IMR-90 (cell line): ENCODE measurements around the gene MRC2. TPM values are rescaled to one million over a fixed set of nuclear protein-coding genes. Genes with fewer than 3 reads are reported as not detected.

Experiments used
- ATAC-seq: fragments of 200-7000 bp; cut with Tn5 transposase; 2 replicates; pipeline ENCODE4 v1.9.1; 2020; ENCODE audit warnings: low read depth, mild to moderate bottlenecking, moderate library complexity
- BruUV-seq: library from RNA; stranded (reverse); fragments of 400-500 nt; replicated peaks from 2 replicates; lab custom pipeline; 2021; lab: Mats Ljungman, UMichigan
- CTCF ChIA-PET: fragments of 300-600 bp; formaldehyde crosslinking; extraction: SDS; loops from one replicate; lab custom pipeline; 2021; ENCODE audit warnings: antibody characterized with exemption; lab: Yijun Ruan, JAX
- POLR2A ChIA-PET: fragments of 300-600 bp; sonication (Branson Sonifier 250); formaldehyde crosslinking; loops from one replicate; lab custom pipeline; 2022; ENCODE audit warnings: antibody characterized with exemption; ENCODE audit not compliant: unreplicated experiment; lab: Charles Lee
- DNase-seq: peaks from one replicate; pipeline ENCODE4 v3.0.0; 2013
- H2AFZ ChIP-seq: replicated peaks from 2 replicates; pipeline ENCODE3; 2013; ENCODE audit warnings: low read length, mild to moderate bottlenecking; ENCODE audit not compliant: poor library complexity
- H2AK5ac ChIP-seq: 2 replicates; pipeline ENCODE4 v1.6.1; 2013; ENCODE audit warnings: low read depth, low read length, inconsistent platforms
- H2AK9ac ChIP-seq: replicated peaks from 2 replicates; pipeline ENCODE3; 2013; ENCODE audit warnings: mild to moderate bottlenecking, low read depth, low read length, moderate library complexity; ENCODE audit not compliant: poor library complexity
- H2BK120ac ChIP-seq: 2 replicates; pipeline ENCODE4 v1.6.1; 2013; ENCODE audit warnings: low read depth, low read length, inconsistent platforms
- H2BK15ac ChIP-seq: 3 replicates; pipeline ENCODE4 v1.6.1; 2013; ENCODE audit warnings: low read depth, low read length, inconsistent platforms
- H2BK20ac ChIP-seq: 2 replicates; pipeline ENCODE4 v1.6.1; 2013; ENCODE audit warnings: low read depth, mild to moderate bottlenecking, inconsistent platforms, low read length, moderate library complexity
- H2BK5ac ChIP-seq: 2 replicates; pipeline ENCODE4 v1.6.1; 2013; ENCODE audit warnings: mild to moderate bottlenecking, low read depth, low read length, inconsistent platforms; ENCODE audit not compliant: poor library complexity, severe bottlenecking
- H3K14ac ChIP-seq: replicated peaks from 2 replicates; pipeline ENCODE4 v1.6.1; 2013; ENCODE audit warnings: low read depth, low read length, inconsistent platforms
- H3K18ac ChIP-seq: 2 replicates; pipeline ENCODE4 v1.6.1; 2013; ENCODE audit warnings: low read depth, low read length, control low read depth
- H3K23ac ChIP-seq: 2 replicates; pipeline ENCODE4 v1.6.1; 2013; ENCODE audit warnings: low read depth, low read length, inconsistent platforms
- H3K27ac ChIP-seq: 2 replicates; pipeline ENCODE4 v1.5.1; 2013; ENCODE audit warnings: mild to moderate bottlenecking, control low read depth, low read length; ENCODE audit not compliant: insufficient read depth
- H3K27me3 ChIP-seq: 2 replicates; pipeline ENCODE4 v1.6.1; 2013; ENCODE audit warnings: low read length; ENCODE audit not compliant: control insufficient read depth, insufficient read depth
- H3K36me3 ChIP-seq: 2 replicates; pipeline ENCODE4 v1.6.1; 2013; ENCODE audit warnings: low read length, mixed read lengths; ENCODE audit not compliant: control insufficient read depth, insufficient read depth
- H3K4ac ChIP-seq: 2 replicates; pipeline ENCODE4 v1.6.1; 2013; ENCODE audit warnings: low read depth, low read length, inconsistent platforms
- H3K4me1 ChIP-seq: 2 replicates; pipeline ENCODE4 v1.6.1; 2013; ENCODE audit warnings: low read length, mixed read lengths; ENCODE audit not compliant: control insufficient read depth, insufficient read depth
- H3K4me2 ChIP-seq: 2 replicates; pipeline ENCODE4 v1.6.1; 2013; ENCODE audit warnings: low read depth, mild to moderate bottlenecking, control low read depth, low read length, moderate library complexity
- H3K4me3 ChIP-seq: 2 replicates; pipeline ENCODE4 v1.5.1; 2013; ENCODE audit warnings: low read depth, mild to moderate bottlenecking, control low read depth, low read length, moderate library complexity; ENCODE audit not compliant: insufficient read depth
- H3K56ac ChIP-seq: 2 replicates; pipeline ENCODE4 v1.6.1; 2013; ENCODE audit warnings: low read length, inconsistent platforms; ENCODE audit not compliant: insufficient read depth; ENCODE audit errors: extremely low read depth
- H3K79me1 ChIP-seq, 2 experiments: 2 replicates each; pipeline ENCODE4 v1.6.1; 2013; ENCODE audit warnings: low read length in 2 of 2, inconsistent platforms in 1 of 2, low read depth in 1 of 2
- H3K9ac ChIP-seq: 2 replicates; pipeline ENCODE4 v1.6.1; 2013; ENCODE audit warnings: low read depth, low read length, control low read depth
- H3K9me1 ChIP-seq: 2 replicates; pipeline ENCODE4 v1.6.1; 2013; ENCODE audit warnings: low read length, inconsistent platforms; ENCODE audit not compliant: insufficient read depth
- H3K9me3 ChIP-seq: 2 replicates; pipeline ENCODE4 v1.6.1; 2013; ENCODE audit warnings: low read length; ENCODE audit not compliant: control insufficient read depth, insufficient read depth
- H4K20me1 ChIP-seq: 2 replicates; pipeline ENCODE4 v1.6.1; 2013; ENCODE audit warnings: low read length, inconsistent platforms; ENCODE audit not compliant: insufficient read depth
- H4K5ac ChIP-seq: 2 replicates; pipeline ENCODE4 v1.6.1; 2013; ENCODE audit warnings: mild to moderate bottlenecking, low read depth, low read length, control low read depth
- H4K8ac ChIP-seq, 2 experiments: 2 replicates each; pipeline ENCODE4 v1.6.1; 2013; ENCODE audit warnings: low read depth in 2 of 2, low read length in 2 of 2, control low read depth in 1 of 2, inconsistent platforms in 1 of 2
- H4K91ac ChIP-seq: 2 replicates; pipeline ENCODE4 v1.6.1; 2013; ENCODE audit warnings: low read depth, low read length, inconsistent platforms; ENCODE audit not compliant: insufficient read depth
- BHLHE40 ChIP-seq: fragments of 150-350 bp; IDR thresholded peaks from 2 replicates; pipeline ENCODE4 v1.6.1; 2016; ENCODE audit warnings: mild to moderate bottlenecking, low read depth, low read length
- CEBPB ChIP-seq: IDR thresholded peaks from 2 replicates; pipeline ENCODE4 v1.6.1; 2012; ENCODE audit warnings: low read depth, low read length, improper control_type of control experiment
- CHD1 ChIP-seq: IDR thresholded peaks from 2 replicates; pipeline ENCODE4 v1.6.1; 2012; ENCODE audit warnings: low read depth, low read length, improper control_type of control experiment
- FOS ChIP-seq: fragments of 150-350 bp; IDR thresholded peaks from 2 replicates; pipeline ENCODE4 v1.6.1; 2016; ENCODE audit warnings: low read depth, low read length
- MAFK ChIP-seq: IDR thresholded peaks from 2 replicates; pipeline ENCODE4 v1.6.1; 2012; ENCODE audit warnings: low read depth, low read length, improper control_type of control experiment
- MAZ ChIP-seq: IDR thresholded peaks from 2 replicates; pipeline ENCODE4 v1.6.1; 2012; ENCODE audit warnings: low read depth, mild to moderate bottlenecking, low read length, improper control_type of control experiment, moderate library complexity, borderline replicate concordance
- POLR2A ChIP-seq: IDR thresholded peaks from 2 replicates; pipeline ENCODE4 v1.6.1; 2012; ENCODE audit warnings: mild to moderate bottlenecking, low read depth, low read length
- RAD21 ChIP-seq: IDR thresholded peaks from 2 replicates; pipeline ENCODE4 v1.6.1; 2012; ENCODE audit warnings: low read length, improper control_type of control experiment
- RCOR1 ChIP-seq: IDR thresholded peaks from 2 replicates; pipeline ENCODE4 v1.6.1; 2012; ENCODE audit warnings: mild to moderate bottlenecking, low read length, improper control_type of control experiment; ENCODE audit not compliant: insufficient replicate concordance
- RFX5 ChIP-seq: IDR thresholded peaks from 2 replicates; pipeline ENCODE4 v1.8.0; 2012; ENCODE audit warnings: low read depth, mild to moderate bottlenecking, low read length, moderate library complexity
- SMC3 ChIP-seq: fragments of 150-350 bp; IDR thresholded peaks from 2 replicates; pipeline ENCODE4 v1.6.1; 2016; ENCODE audit warnings: low read depth, mild to moderate bottlenecking, antibody characterized with exemption, low read length, moderate library complexity
- WGBS, 2 experiments: methylation state at CpG; one replicate each; pipeline versions ENCODE4 v1.1.5 to v1.1.7; 2013; ENCODE audit warnings: missing lambda C conversion rate in 2 of 2; ENCODE audit not compliant: insufficient read length in 1 of 2; ENCODE audit errors: extremely low coverage in 2 of 2; 5-methylcytosine and 5-hydroxymethylcytosine counted together
- dilution Hi-C: fragments of 300-500 bp; cut with HindIII; formaldehyde crosslinking; loops from one replicate; pipeline ENCODE4 v1.14.3; 2018; ENCODE audit warnings: low sequenced_read_pairs; ENCODE audit not compliant: unreplicated experiment
- in situ Hi-C: fragments of 300-500 bp; cut with MboI; formaldehyde crosslinking; loops from 3 replicates; pipeline ENCODE4 v1.14.3; 2019; ENCODE audit warnings: low sequenced_read_pairs, inconsistent platforms, mixed read lengths
- intact Hi-C: fragments of 100-400 bp; cut with micrococcal nuclease; formaldehyde crosslinking; loops from 2 replicates; pipeline ENCODE4 v1.10.0; 2022
- polyA plus RNA-seq, 3 experiments: library from polyadenylated mRNA; depleted of rRNA; stranded (reverse); fragments of >200 nt; gene quantifications; 2 replicates each; pipeline ENCODE4 v1.2.3, GENCODE V29; 2012; ENCODE audit warnings: low replicate concordance in 1 of 3
- total RNA-seq: library from RNA; depleted of rRNA; stranded (reverse); fragments of >200 nt; gene quantifications from 2 replicates; pipeline ENCODE4 v1.2.3, GENCODE V29; 2012
- TF ChIP-seq, protein P1 (sequence below): fragments of 150-350 bp; IDR thresholded peaks from 2 replicates; pipeline ENCODE4 v1.6.1; 2017; ENCODE audit warnings: mild to moderate bottlenecking, antibody characterized with exemption, low read length, low read depth
- TF ChIP-seq, protein P2 (sequence below): fragments of 150-350 bp; IDR thresholded peaks from 2 replicates; pipeline ENCODE4 v1.6.1; 2016; ENCODE audit warnings: low read depth, mild to moderate bottlenecking, low read length, moderate library complexity, borderline replicate concordance

MRC2 gene
- total and polyA plus RNA-seq, 2 of the 4 experiments (the other 2 are of a cell fraction), result 39.3 to 137 TPM

DNA sequence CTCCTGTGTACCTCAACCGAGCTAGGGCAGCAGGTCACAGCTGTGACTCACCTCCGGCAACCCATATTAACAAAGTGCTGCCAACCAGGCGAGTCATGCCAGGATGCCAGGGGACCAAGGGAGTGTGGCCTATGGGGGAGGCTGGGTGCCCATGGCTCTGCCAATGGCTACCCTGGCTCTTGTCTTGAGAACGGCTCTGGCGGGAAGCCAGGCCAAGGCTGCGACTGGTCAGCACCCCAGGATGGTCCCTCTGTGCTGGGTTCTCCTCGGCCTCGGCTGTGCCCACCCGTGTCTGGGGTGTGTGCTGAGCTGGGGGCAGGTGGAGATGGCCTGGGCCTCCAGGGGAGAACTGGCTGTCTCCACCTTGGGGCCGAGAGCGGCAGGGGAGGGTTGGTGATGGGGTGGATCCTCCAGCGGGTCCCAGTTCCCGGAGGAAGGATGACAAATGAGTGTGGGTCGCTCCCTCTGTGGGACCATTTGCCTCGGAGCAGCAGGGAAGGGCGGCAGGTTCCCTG, 75.8 kb downstream of the MRC2 start:
- Histone ChIP-seq H4K8ac (peak overlapping the region; percentile 74 to 94), H3K36me3 (no peaks in the 10 kb centered on the region), H3K56ac (peak overlapping the region; percentile 44), H2BK15ac (peak overlapping the region; percentile 88), H2AK5ac (peak overlapping the region; percentile 38), H2BK20ac (peak overlapping the region; percentile 98), H3K27me3 (no peaks in the 10 kb centered on the region), H3K79me1 (peaks cover 11 to 34% of the 10 kb centered on the region in 2 experiments; a peak in 3 of 4 replicates), H3K4me1 (peaks cover 24% of the 10 kb centered on the region), H3K23ac (peak overlapping the region; percentile 92; the same call in 1 of the 2 replicates), H4K5ac (peak overlapping the region; percentile 76), H2BK120ac (peak overlapping the region; percentile 98), H3K4ac (peak overlapping the region; percentile 94), H3K9me3 (no peaks in the 10 kb centered on the region), H3K4me3 (peak overlapping the region; percentile 81), H3K14ac (peak overlapping the region; percentile 84), H2BK5ac (peak overlapping the region; percentile 94), H3K27ac (peak overlapping the region; percentile 70), H3K9me1 (0 out of 2 replicates have a peak, but pooled peaks cover 9% of the 10 kb centered on the region), H2AK9ac (peak overlapping the region; percentile 35), H4K91ac (peak overlapping the region; percentile 97), H3K18ac (peak overlapping the region; percentile 67), H4K20me1 (no peaks in the 10 kb centered on the region), H2AFZ (peak overlapping the region; percentile 95), H3K9ac (peak overlapping the region; percentile 65), H3K4me2 (peak overlapping the region; percentile 80)
- ChIA-PET CTCF (interaction anchor here (1.0 kb wide), 1 partner anchor 265 kb away, joined by 3 read pairs; no protein-coding TSS in a partner anchor), POLR2A (no interaction called here)
- dilution Hi-C loops (no loop called here), in situ Hi-C loops (no loop called here), intact Hi-C loops (loop anchor here (1.0 kb wide), 2 partner anchors 265 to 379 kb away; no protein-coding TSS in a partner anchor)
- TF ChIP-seq MAFK, result no peak
- no peak for TF ChIP-seq RAD21
- TF ChIP-seq MAZ, result 0 out of 2 replicates have a peak, but pooled peaks have one; percentile 14
- peak; percentile 73 for TF ChIP-seq FOS
- TF ChIP-seq POLR2A, result no peak
- no peak for TF ChIP-seq CEBPB
- TF ChIP-seq, protein P1, sequence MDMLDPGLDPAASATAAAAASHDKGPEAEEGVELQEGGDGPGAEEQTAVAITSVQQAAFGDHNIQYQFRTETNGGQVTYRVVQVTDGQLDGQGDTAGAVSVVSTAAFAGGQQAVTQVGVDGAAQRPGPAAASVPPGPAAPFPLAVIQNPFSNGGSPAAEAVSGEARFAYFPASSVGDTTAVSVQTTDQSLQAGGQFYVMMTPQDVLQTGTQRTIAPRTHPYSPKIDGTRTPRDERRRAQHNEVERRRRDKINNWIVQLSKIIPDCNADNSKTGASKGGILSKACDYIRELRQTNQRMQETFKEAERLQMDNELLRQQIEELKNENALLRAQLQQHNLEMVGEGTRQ, result no peak
- no peak for TF ChIP-seq SMC3
- TF ChIP-seq RFX5, result no peak
- TF ChIP-seq CHD1, result no peak
- no peak for TF ChIP-seq BHLHE40
- no peak for TF ChIP-seq RCOR1
- TF ChIP-seq, protein P2, sequence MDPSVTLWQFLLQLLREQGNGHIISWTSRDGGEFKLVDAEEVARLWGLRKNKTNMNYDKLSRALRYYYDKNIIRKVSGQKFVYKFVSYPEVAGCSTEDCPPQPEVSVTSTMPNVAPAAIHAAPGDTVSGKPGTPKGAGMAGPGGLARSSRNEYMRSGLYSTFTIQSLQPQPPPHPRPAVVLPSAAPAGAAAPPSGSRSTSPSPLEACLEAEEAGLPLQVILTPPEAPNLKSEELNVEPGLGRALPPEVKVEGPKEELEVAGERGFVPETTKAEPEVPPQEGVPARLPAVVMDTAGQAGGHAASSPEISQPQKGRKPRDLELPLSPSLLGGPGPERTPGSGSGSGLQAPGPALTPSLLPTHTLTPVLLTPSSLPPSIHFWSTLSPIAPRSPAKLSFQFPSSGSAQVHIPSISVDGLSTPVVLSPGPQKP, result no peak
- ATAC-seq (peak; percentile 8), DNase-seq (peak; percentile 53)
- no TSS peak for BruUV-seq
- WGBS, 2 experiments, result 14% methylated on average over 4 of the region's 16 CpGs; no CpG with 5 or more reads in 1 of the 2 experiments
